PC-9 (cell line): ENCODE data around the gene LRSAM1.

Experiments used
- CTCF ChIP-seq: fragments of 200-600 bp; sonication (generic); conservative IDR thresholded peaks from 2 replicates; pipeline ENCODE4 v1.6.1; 2017; ENCODE audit warnings: mixed run types, antibody characterized with exemption, mild to moderate bottlenecking, moderate library complexity
- EZH2 ChIP-seq: fragments of 200-600 bp; sonication (generic); IDR thresholded peaks from 2 replicates; pipeline ENCODE4 v1.8.0; 2017; ENCODE audit warnings: antibody characterized with exemption, low read depth

GRCh38 chr9:127458921-127459320, 7.6 kb downstream of the LRSAM1 start:
- TF ChIP-seq EZH2 (no peak), CTCF (no peak)
